Measurements from ENCODE around the gene TSC2.
A peak's percentile ranks its signal among the peaks of the same experiment; 100 is the strongest.
"Not testable (repeated sequence)": the region's sequence is repeated elsewhere in the genome, so short reads cannot be mapped to it uniquely, and the experiment has no call there.

The TSC2 gene

GRCh38 chr16:2125609-2126008 lies 77.8 kb downstream of the TSC2 start:
- not testable (repeated sequence) for DNase-seq

DNA sequence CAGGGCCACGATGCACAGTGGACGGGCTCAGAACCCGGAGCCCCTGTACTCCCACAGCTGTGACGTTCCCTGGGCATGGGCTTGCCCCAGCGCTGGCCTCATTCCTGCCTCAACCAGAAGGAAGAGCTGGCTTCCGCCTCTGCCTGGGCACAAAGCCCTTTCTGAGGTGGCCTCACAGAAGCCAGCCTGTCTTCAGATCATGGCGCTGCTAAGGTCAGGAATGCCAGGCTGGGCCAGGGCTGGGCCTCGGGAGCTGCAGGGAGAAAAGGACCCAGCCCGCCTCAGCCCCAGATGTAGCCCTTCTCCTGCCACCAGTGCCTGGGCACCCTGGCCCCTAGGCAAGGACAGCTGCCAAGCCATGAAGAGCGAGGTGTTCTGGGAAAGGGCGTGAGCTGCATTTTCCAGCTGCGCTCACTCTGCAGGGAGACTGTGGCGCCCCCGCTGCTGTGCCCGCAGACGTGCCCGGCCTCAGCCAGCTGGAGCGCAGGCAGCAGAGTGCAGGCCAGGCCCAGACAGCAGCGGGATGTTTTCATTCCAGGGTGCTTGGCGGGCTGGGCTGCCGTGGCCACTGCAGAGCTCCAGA lies 78.5 kb downstream of the TSC2 start:
- DNase-seq: not testable (repeated sequence)

GRCh38 chr16:2126928-2127556 lies 79.3 kb downstream of the TSC2 start:
- DNase-seq: not testable (repeated sequence)

- DNase-seq: peak; percentile 48
Observed at GRCh38 chr16:2127630-2128280, 80.0 kb downstream of the TSC2 start.

- not testable (repeated sequence) for DNase-seq
Observed at GRCh38 chr16:2129251-2129650, 81.5 kb downstream of the TSC2 start.

- DNase-seq: not testable (repeated sequence)
Observed at GRCh38 chr16:2129890-2130447, 82.2 kb downstream of the TSC2 start.

- DNase-seq: not testable (repeated sequence)
Observed at GRCh38 chr16:2133797-2134196, 86.0 kb downstream of the TSC2 start.

DNA sequence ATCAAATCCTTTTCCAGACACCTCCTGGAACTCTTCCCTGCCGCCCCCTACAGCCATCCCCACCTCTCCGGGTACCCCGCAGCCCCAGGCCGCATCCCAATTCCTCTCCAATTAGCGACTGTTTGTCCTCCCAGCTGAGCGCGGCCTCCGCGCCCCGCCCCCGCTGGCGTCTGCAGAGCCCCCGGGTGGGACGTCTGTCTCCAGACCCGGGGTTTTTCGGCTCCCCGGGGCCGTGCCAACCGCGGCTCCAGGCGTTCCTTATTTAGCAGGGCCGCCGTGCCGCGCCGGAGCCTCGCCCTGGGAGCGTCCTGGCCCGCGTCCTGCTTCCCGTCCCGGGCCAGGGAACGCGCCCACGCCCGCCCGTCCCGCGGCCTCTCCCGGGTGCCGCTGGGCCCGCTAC lies 87.3 kb downstream of the TSC2 start:
- DNase-seq: peak; percentile 32

DNA sequence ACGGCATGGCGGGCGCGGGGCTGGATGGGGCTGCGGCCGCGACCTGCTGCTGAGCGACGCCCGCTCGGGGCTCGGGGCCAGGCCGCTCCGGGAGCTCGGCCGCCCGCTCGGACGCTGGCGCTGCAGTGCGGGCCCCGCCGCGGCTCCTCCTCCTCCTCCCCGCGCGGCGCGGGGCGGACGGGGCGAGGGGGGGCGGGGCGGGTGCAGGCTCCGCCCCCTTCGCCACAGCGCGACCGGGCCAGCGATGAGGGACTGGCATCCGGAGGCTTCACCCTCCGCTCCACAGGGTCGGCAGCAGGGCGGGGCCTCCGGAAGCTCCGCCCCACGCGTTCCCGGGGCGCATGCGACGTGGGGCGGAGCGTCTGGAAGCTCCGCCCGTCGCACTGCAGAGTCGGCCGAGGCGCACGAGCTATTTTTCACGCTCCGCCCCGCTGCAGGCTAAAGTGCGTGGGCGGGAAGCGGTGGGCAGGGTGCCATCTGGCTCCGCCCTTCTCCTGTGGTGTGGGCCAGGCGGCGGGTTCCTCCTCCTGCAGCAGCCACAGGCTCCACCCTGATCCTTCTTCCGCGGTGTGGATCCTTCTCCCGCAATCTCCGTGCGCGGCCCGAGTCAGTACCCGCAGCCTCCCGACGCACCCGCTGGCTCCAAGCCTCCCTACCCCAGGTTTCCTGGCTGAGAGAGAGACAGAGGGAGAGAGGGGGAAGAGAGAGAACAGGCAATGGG lies 88.1 kb downstream of the TSC2 start, which contains the start of gene PKD1:
Gene PKD1 (minus strand): TSS at position 129 of the 721 bp plus-strand sequence. CDS start 209 bp downstream, outside the sequence.
- DNase-seq: peak; percentile 99
